ENCODE measurements around the gene ZSCAN9.

DNA sequence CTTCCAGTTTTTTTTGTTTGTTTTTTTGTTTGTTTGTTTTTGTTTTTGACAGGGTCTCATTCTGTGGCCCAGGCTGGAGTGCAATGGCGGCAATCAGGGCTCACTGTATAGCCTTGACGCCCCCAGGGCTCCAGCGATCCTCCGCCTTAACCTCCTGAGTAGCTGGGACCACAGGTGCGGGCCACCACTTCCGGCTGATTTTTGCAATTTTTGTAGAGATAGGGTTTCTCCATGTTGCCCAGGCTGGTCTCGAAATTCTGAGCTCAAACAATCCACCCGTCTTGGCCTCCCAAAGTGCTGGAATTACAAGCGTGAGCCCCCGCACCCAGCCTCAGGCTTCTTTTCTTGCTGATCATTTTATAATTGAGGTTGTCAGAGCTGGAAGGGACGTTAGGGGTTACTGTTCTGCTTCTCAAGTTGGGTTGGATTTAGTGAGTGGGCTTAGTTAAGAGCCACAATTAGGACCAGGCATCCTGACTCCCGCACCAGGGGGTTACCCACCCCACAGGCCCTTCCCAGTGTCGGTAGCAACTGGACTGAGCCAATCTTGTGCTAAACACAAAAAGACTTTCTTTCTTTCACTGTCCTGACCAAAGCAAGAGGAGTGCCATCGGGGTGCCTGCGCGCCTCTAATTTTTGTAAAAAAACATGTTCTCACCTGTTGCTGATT lies 13.1 kb upstream of the ZSCAN9 start:
- TF ChIP-seq CEBPB (IDR thresholded peaks at IDR 0.05) (no peak), CREB1 (IDR thresholded peaks at IDR 0.05; ENCODE audit: low read depth) (no peak), EGR1 (IDR thresholded peaks at IDR 0.05) (no peak), YY1 (IDR thresholded peaks at IDR 0.05; ENCODE audit: low read depth) (no peak), TAF1 (IDR thresholded peaks at IDR 0.05; ENCODE audit: low read depth) (no peak), RAD21 (IDR thresholded peaks at IDR 0.05; ENCODE audit: low read depth) (no peak), TCF12 (IDR thresholded peaks at IDR 0.05; ENCODE audit: low read depth) (no peak), MAX (IDR thresholded peaks at IDR 0.05) (no peak), EP300 (IDR thresholded peaks at IDR 0.05; ENCODE audit: borderline replicate concordance) (no peak), TEAD4 (IDR thresholded peaks at IDR 0.05) (no peak)
- TF ChIP-seq, protein P1, sequence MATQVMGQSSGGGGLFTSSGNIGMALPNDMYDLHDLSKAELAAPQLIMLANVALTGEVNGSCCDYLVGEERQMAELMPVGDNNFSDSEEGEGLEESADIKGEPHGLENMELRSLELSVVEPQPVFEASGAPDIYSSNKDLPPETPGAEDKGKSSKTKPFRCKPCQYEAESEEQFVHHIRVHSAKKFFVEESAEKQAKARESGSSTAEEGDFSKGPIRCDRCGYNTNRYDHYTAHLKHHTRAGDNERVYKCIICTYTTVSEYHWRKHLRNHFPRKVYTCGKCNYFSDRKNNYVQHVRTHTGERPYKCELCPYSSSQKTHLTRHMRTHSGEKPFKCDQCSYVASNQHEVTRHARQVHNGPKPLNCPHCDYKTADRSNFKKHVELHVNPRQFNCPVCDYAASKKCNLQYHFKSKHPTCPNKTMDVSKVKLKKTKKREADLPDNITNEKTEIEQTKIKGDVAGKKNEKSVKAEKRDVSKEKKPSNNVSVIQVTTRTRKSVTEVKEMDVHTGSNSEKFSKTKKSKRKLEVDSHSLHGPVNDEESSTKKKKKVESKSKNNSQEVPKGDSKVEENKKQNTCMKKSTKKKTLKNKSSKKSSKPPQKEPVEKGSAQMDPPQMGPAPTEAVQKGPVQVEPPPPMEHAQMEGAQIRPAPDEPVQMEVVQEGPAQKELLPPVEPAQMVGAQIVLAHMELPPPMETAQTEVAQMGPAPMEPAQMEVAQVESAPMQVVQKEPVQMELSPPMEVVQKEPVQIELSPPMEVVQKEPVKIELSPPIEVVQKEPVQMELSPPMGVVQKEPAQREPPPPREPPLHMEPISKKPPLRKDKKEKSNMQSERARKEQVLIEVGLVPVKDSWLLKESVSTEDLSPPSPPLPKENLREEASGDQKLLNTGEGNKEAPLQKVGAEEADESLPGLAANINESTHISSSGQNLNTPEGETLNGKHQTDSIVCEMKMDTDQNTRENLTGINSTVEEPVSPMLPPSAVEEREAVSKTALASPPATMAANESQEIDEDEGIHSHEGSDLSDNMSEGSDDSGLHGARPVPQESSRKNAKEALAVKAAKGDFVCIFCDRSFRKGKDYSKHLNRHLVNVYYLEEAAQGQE (IDR thresholded peaks at IDR 0.05; ENCODE audit: low read depth) = no peak
- TF ChIP-seq, protein P2, sequence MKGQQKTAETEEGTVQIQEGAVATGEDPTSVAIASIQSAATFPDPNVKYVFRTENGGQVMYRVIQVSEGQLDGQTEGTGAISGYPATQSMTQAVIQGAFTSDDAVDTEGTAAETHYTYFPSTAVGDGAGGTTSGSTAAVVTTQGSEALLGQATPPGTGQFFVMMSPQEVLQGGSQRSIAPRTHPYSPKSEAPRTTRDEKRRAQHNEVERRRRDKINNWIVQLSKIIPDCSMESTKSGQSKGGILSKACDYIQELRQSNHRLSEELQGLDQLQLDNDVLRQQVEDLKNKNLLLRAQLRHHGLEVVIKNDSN (IDR thresholded peaks at IDR 0.05) = no peak

Data from Ishikawa (cell line).